ENCODE data around the gene ZNF709.
"Not testable (repeated sequence)": the region's sequence is repeated elsewhere in the genome, so short reads cannot be mapped to it uniquely, and the experiment has no call there.

The ZNF709 gene

GRCh38 chr19:12481781-12482508 is 2.7 kb downstream of the ZNF709 start:
- H3K4me3 ChIP-seq (ENCODE audit: low read depth, low read length), result no peak overlapping the region
- no peak for TF ChIP-seq CTCF (IDR thresholded peaks at IDR 0.05; ENCODE audit: low read depth, low read length)

GRCh38 chr19:12478234-12478941 is 6.2 kb downstream of the ZNF709 start:
- TF ChIP-seq CTCF (IDR thresholded peaks at IDR 0.05; ENCODE audit: low read depth, low read length), result no peak
- H3K4me3 ChIP-seq (ENCODE audit: low read depth, low read length), result no peak overlapping the region

GRCh38 chr19:12467651-12468050 is 17.0 kb downstream of the ZNF709 start:
- not testable (repeated sequence) for H3K4me3 ChIP-seq (ENCODE audit: low read depth, low read length)

GRCh38 chr19:12465211-12465610 is 19.4 kb downstream of the ZNF709 start:
- no peak overlapping the region for H3K4me3 ChIP-seq (ENCODE audit: low read depth, low read length)
- no peak for TF ChIP-seq CTCF (IDR thresholded peaks at IDR 0.05; ENCODE audit: low read depth, low read length)

- H3K4me3 ChIP-seq (ENCODE audit: low read depth, low read length), result no peak overlapping the region
- no peak for TF ChIP-seq CTCF (IDR thresholded peaks at IDR 0.05; ENCODE audit: low read depth, low read length)
Observed at GRCh38 chr19:12464769-12465168, 19.8 kb downstream of the ZNF709 start.

GRCh38 chr19:12464139-12464538 is 20.5 kb downstream of the ZNF709 start:
- not testable (repeated sequence) for H3K4me3 ChIP-seq (ENCODE audit: low read depth, low read length)

- TF ChIP-seq CTCF (IDR thresholded peaks at IDR 0.05; ENCODE audit: low read depth, low read length), result no peak
- H3K4me3 ChIP-seq (ENCODE audit: low read depth, low read length), result no peak overlapping the region
Observed at GRCh38 chr19:12453495-12453894, 31.1 kb downstream of the ZNF709 start.

- no peak for TF ChIP-seq CTCF (IDR thresholded peaks at IDR 0.05; ENCODE audit: low read depth, low read length)
- no peak overlapping the region for H3K4me3 ChIP-seq (ENCODE audit: low read depth, low read length)
Observed at GRCh38 chr19:12450844-12451243, 33.8 kb downstream of the ZNF709 start.
